Hindlimb muscle (tissue), 1 donor: ENCODE results near the gene HELZ2. TPM values are rescaled to one million over a fixed set of nuclear protein-coding genes. Genes with fewer than 3 reads are reported as not detected.
A peak's percentile ranks its signal among the peaks of the same experiment; 100 is the strongest.

Experiments used
- DNase-seq: peaks from one replicate; pipeline ENCODE4 v3.0.0-alpha.2; 2013
- polyA plus RNA-seq: library from polyadenylated mRNA; unstranded; fragments of 120-200 nt; gene quantifications from one replicate; pipeline ENCODE4 v1.2.1, GENCODE V29; 2013; ENCODE audit not compliant: insufficient read length

Gene HELZ2
- polyA plus RNA-seq, 1 donor = 7.6 TPM

DNA sequence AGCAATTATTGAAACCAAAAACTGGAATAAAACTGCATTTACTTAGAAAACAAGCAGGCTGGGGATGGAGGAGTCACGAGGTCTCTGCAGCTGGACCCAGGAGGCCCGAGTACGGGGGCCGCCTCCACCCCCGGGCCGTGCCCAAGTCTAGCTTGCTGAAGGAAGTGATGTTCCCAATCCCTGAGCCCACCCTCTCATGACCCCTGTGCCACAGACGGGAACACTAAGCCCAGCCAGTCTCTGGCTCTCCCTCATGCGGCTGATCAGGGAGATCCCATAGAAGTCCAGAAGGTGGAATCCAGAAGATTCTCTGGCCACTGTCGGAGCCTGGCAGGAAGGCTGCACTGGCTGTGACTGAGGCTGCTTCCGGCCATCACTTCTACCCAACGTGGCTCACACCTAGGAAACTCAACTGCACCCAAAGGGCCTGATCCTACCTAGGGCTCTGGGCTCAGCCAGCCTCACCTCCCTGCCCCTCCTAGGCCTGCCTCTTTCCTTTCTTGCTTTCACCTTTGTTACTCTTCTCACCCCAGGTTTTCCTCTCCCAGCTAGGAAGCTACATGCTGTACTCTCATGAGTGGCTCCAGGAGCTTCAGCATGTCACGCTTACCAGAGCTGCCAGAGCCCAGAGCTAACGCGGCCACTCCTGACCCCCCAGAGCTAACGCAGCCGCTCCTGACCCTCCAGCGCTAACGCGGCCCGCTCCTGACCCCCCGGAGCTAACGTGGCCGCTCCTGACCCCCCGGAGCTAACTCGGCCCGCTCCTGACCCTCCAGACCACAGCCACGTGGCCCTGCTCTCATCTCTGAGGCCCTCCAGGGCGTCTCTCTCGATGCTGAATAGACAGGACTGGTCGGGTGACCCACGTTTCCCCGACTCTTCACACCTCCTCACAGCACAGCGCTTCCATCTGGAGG lies 24.7 kb upstream of the HELZ2 start:
- DNase-seq = no peak

- DNase-seq = no peak
Observed at GRCh38 chr20:63597651-63598478, 23.8 kb upstream of the HELZ2 start.

DNA sequence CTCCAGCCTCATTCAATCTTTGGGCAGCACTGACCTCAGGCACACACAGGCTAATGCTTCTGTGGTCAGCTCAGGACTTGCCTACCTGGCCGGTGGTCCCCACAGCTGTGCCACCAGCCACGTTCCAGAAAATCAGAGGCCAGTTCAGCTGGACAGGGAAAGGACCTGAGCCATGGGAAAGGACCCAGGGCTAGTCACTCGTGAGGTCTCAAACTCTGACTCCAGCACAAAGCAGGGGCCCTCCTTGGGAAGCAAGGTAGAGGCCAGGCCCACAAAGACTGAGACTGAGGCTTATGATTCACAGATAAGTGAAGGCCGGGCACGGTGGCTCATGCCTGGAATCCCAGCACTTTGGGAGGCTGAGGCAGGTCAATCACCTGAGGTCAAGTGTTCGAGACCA lies 22.4 kb upstream of the HELZ2 start:
- no peak for DNase-seq

DNA sequence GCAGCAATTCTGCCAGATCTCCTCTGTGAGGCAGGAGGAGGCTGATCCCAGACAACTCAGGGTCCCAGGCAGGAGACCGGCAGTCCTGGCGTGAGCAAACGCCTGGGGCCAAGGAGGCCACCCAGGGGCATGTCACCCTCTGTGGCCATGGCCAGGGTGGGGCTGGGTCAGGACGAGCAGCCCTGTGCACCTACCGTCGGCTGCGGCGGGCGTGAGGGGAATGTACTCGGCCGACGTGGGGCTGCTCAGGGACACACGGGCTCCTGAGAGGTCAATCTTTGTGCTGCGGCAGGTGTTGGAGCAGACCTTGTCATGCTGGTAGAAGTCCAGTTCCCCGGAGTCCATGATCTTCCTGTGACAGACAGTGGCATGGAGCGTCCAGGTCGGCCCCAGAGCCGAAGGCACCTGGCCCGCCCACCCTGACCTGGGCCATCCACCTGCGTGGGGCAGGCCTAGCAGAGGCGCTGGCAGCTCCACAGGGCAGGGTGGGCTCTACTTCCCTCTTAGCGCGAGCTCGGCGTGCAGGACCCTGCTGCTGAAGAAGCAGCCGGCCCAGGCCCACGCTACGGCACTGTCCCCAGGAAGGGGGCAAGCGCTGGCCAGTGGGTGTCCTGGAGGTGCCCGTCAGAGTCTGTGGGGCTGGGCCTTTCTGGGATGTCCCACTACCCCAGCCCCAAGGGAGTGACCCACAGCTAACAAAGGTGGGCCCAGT lies 21.5 kb upstream of the HELZ2 start:
- no peak for DNase-seq

DNA sequence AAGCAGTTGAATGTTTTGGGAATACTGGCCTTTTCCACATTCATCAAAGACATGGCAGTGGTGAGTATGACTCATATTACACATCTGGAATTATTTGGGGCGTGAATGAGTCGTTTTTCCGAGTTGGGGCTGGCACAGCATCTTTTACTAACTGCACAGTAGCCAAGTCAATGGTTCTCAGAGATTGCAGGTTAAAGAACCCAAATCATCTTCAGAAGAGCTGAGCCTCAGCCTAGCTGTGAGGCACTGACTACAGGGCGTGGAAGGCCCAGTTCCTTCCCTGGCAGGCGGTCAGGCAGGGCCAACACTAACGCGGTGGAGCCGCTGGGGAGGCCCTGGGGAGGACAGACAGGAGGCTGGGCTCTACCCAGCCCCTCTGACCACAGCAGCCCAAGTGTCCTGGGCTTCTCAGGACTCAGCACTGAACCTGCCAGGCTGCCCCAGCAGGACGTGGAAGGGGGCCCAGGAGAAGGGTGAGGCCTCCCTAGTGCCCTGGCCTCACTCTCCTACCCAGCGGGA lies 20.1 kb upstream of the HELZ2 start:
- peak; percentile 39 for DNase-seq

DNA sequence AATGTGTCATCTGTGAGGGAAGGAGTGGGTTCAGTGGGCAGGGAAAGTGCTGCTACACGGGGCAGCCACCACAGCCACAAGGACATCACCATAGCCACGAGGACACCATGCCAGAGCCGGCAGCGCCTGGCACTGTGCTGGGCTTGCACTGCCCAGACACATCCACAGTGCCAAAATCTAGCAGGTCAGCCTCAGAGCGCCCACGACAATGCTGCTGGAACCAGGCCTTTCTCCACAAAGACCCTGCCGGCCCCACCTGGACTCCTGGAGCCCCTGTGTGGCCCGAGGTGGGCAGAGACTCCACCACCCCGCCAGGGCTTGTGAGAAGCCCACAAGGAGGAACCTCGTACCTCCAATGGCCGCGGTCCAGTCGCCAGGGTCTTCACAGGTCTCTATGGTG lies 18.6 kb upstream of the HELZ2 start:
- no peak for DNase-seq

GRCh38 chr20:63591786-63592355 lies 17.8 kb upstream of the HELZ2 start:
- DNase-seq = no peak

DNA sequence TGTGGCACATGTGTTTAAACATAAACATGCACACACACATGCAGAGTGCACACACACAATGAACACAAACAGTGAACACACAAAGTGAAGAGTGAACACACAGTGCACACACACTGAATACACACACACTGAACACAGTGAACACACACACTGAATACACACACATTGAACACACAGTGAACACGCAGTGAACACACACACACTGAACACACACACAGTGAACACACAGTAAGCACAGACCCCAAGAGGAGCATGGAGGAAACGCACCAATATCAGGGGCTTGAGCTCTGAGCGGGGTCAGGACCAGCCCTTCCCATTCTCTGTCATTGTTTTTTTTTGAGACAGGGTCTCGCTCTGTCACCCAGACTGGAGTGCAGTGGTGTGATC lies 17.1 kb upstream of the HELZ2 start:
- no peak for DNase-seq

- no peak for DNase-seq
Observed at GRCh38 chr20:63590218-63591146, 16.4 kb upstream of the HELZ2 start.

- DNase-seq = no peak
Observed at GRCh38 chr20:63589261-63590217, 15.5 kb upstream of the HELZ2 start.

DNA sequence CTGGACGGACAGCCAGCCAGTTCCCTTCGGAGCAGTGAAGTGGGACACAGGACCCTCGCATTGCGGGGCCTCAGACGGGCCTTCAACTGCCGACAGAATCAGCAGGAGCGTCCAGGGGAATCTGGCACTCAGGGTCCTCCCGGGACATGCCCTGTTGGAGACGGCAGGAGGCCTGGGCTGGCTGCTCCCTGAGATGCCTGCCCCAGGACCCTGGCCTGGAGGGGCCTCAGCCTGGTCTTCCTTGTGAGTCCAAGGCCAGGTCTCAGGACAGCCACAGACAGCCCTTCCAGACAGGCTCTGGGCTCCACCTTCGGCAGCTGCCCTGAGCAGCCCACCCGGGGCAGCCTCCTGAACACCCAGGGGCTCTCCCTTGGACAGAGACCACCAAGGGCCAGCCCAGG lies 14.6 kb upstream of the HELZ2 start:
- no peak for DNase-seq

- DNase-seq = no peak
Observed at GRCh38 chr20:63587776-63588591, 13.9 kb upstream of the HELZ2 start.

GRCh38 chr20:63587256-63587655 lies 13.2 kb upstream of the HELZ2 start:
- DNase-seq = no peak

DNA sequence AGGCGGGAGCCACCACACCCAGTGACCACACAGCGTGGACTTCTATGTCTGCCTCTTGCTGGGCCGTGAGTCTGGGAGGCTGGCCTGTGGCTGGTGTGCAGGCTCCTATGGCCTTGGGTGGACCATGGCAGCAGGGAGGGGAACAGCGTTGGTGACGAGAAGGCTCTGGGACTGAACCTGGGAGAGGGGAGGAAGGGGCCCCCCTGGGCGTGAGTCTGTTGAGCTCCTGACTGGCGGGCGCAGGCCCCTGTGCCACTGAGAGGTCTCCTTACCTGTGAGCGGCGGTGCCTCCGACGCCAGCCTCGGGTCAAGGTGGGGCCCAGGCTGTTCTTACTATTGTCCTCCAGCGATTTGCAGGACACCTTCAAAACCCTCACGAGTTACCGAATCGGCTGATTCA lies 12.8 kb upstream of the HELZ2 start:
- no peak for DNase-seq

- DNase-seq = no peak
Observed at GRCh38 chr20:63585616-63586565, 11.9 kb upstream of the HELZ2 start.

- no peak for DNase-seq
Observed at GRCh38 chr20:63582382-63583063, 8.5 kb upstream of the HELZ2 start.

GRCh38 chr20:63580796-63581461 lies 6.9 kb upstream of the HELZ2 start:
- no peak for DNase-seq
